Panc1 (cell line): ENCODE data around the gene OR51B4. TPM values are rescaled to one million over a fixed set of nuclear protein-coding genes. Genes with fewer than 3 reads are reported as not detected.
"Not testable (repeated sequence)": the region's sequence is repeated elsewhere in the genome, so short reads cannot be mapped to it uniquely, and the experiment has no call there.

Source experiments
- ATAC-seq: fragments of 200-7000 bp; cut with Tn5 transposase; 2 replicates; pipeline ENCODE4 v1.9.1; 2020; ENCODE audit warnings: mild to moderate bottlenecking, moderate library complexity
- BruUV-seq: library from RNA; stranded (reverse); fragments of 400-500 nt; replicated peaks from 2 replicates; lab custom pipeline; 2021; lab: Mats Ljungman, UMichigan
- CTCF ChIA-PET: fragments of 300-600 bp; sonication (Branson Sonifier 250); formaldehyde crosslinking; loops from one replicate; lab custom pipeline; 2022; ENCODE audit warnings: antibody characterized with exemption; lab: Charles Lee
- POLR2A ChIA-PET: fragments of 300-600 bp; sonication (Branson Sonifier 250); formaldehyde crosslinking; loops from one replicate; lab custom pipeline; 2022; ENCODE audit warnings: antibody characterized with exemption; lab: Charles Lee
- DNase-seq: peaks from one replicate; pipeline ENCODE4 v3.0.0-alpha.2; 2010; ENCODE audit warnings: low read depth, low spot score
- H3K27ac ChIP-seq: 2 replicates; pipeline ENCODE4 v1.5.1; 2011; ENCODE audit warnings: mild to moderate bottlenecking, low read length, inconsistent platforms
- H3K27me3 ChIP-seq: fragments of 200-500 bp; sonication (Bioruptor generic); 2 replicates; pipeline ENCODE4 v1.6.0; 2014; ENCODE audit warnings: low read length, inconsistent platforms; ENCODE audit not compliant: control insufficient read depth, insufficient read depth
- H3K36me3 ChIP-seq: fragments of 200-500 bp; sonication (Bioruptor generic); 2 replicates; pipeline ENCODE4 v1.5.1; 2014; ENCODE audit warnings: inconsistent platforms, mild to moderate bottlenecking, low read length, moderate library complexity; ENCODE audit not compliant: control insufficient read depth, insufficient read depth
- H3K4me1 ChIP-seq: 2 replicates; pipeline ENCODE4 v1.5.1; 2011; ENCODE audit warnings: inconsistent platforms, mild to moderate bottlenecking, low read length, moderate library complexity; ENCODE audit not compliant: control insufficient read depth, insufficient read depth
- H3K4me3 ChIP-seq, 2 experiments: 2 replicates each; pipeline ENCODE4 v1.5.1; 2011 to 2012; ENCODE audit warnings: low read depth in 2 of 2, low read length in 2 of 2, mild to moderate bottlenecking in 2 of 2, inconsistent platforms in 1 of 2, moderate library complexity in 1 of 2
- H3K9me3 ChIP-seq: fragments of 200-500 bp; sonication (Bioruptor generic); 2 replicates; pipeline ENCODE4 v1.5.1; 2014; ENCODE audit warnings: low read depth, mild to moderate bottlenecking, inconsistent platforms, low read length, moderate library complexity; ENCODE audit not compliant: control insufficient read depth, insufficient read depth
- CTCF ChIP-seq: fragments of 450-650 bp; IDR thresholded peaks from 2 replicates; pipeline ENCODE4 v1.5.1; 2017; ENCODE audit warnings: mild to moderate bottlenecking
- POLR2AphosphoS5 ChIP-seq: IDR thresholded peaks from 2 replicates; pipeline ENCODE4 v1.6.1; 2012; ENCODE audit warnings: mild to moderate bottlenecking, low read depth, low read length, moderate library complexity
- REST ChIP-seq, 2 experiments: IDR thresholded peaks; 2 replicates each; pipeline ENCODE4 v1.6.1; 2011 to 2012; ENCODE audit warnings: low read depth in 2 of 2, control low read depth in 1 of 2, low read length in 1 of 2, mild to moderate bottlenecking in 1 of 2, moderate library complexity in 1 of 2; ENCODE audit not compliant: insufficient read depth in 1 of 2
- SIN3A ChIP-seq: IDR thresholded peaks from 2 replicates; pipeline ENCODE4 v1.6.1; 2012; ENCODE audit warnings: low read depth, mild to moderate bottlenecking, low read length, moderate library complexity, borderline replicate concordance; ENCODE audit not compliant: insufficient read depth
- TCF7L2 ChIP-seq: IDR thresholded peaks from 2 replicates; pipeline ENCODE4 v1.6.1; 2011; ENCODE audit warnings: mild to moderate bottlenecking, low read depth, low read length, inconsistent platforms
- in situ Hi-C: cut with HindIII; loops from 2 replicates; pipeline ENCODE4 v1.10.0; 2016; ENCODE audit warnings: low sequenced_read_pairs, low pct_unique_long_range_greater_than_20kb
- intact Hi-C: fragments of 100-400 bp; cut with micrococcal nuclease; formaldehyde crosslinking; loops from one replicate; pipeline ENCODE4 v1.10.0; 2022; ENCODE audit not compliant: unreplicated experiment
- total RNA-seq: library from RNA; stranded (reverse); gene quantifications from one replicate; pipeline ENCODE4 v1.2.1, GENCODE V29; 2021; ENCODE audit not compliant: unreplicated experiment

OR51B4 gene
- total RNA-seq, 1 experiment from 2014 or later: not detected

DNA sequence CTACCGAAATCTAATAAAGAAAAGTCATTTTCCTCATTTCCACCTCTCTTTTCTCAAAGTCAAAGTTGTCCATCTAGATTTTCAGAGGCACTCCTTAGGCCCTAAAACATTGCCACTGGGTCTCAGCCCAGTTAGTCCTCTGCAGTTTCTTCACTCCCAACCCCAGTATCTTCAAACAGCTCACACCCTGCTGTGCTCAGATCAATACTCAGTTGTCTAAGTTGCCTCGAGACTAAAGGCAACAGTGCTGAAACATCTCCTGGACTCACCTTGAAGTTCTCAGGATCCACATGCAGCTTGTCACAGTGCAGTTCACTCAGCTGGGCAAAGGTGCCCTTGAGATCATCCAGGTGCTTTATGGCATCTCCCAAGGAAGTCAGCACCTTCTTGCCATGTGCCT, 47.7 kb downstream of the OR51B4 start:
- BruUV-seq, DNase-seq, in situ Hi-C loops, ATAC-seq, POLR2A ChIA-PET, H3K4me1 ChIP-seq, H3K9me3 ChIP-seq, CTCF ChIA-PET, intact Hi-C loops, H3K4me3 ChIP-seq, H3K27ac ChIP-seq, H3K36me3 ChIP-seq, H3K27me3 ChIP-seq: not testable (repeated sequence)

GRCh38 chr11:5253440-5253839, 48.3 kb downstream of the OR51B4 start:
- CTCF ChIA-PET, BruUV-seq, POLR2A ChIA-PET, H3K4me3 ChIP-seq, DNase-seq, H3K27ac ChIP-seq, H3K4me1 ChIP-seq, in situ Hi-C loops, H3K27me3 ChIP-seq, ATAC-seq, intact Hi-C loops, H3K36me3 ChIP-seq, H3K9me3 ChIP-seq: not testable (repeated sequence)

DNA sequence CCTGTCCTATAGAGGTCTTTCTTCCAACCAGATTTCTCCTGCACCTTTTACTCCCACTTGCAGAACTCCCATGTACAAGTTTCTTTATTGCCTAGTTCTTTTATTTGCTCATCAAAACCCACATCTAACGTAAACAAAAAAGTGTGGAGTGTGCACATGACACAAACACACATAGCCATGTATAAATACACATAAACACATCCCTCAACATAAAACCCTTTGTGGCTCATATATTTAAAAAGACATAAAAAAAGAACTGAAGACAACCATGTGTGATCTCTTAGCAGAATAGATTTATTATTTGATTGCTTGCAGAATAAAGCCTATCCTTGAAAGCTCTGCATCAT, 48.9 kb downstream of the OR51B4 start:
- no peaks in the 10 kb centered on the region for H3K36me3 ChIP-seq
- no peaks in the 10 kb centered on the region for H3K9me3 ChIP-seq
- TF ChIP-seq POLR2AphosphoS5 (no peak), CTCF (no peak), TCF7L2 (no peak), SIN3A (no peak), REST (IDR thresholded peaks at IDR 0.05; ENCODE audit: insufficient read depth in 1 of 2, low read depth in 2 of 2, low read length in 1 of 2) (no peak)
- no peak overlapping the region for H3K27ac ChIP-seq
- no peak overlapping the region for H3K4me3 ChIP-seq
- intact Hi-C loops (no loop called here), in situ Hi-C loops (no loop called here)
- H3K27me3 ChIP-seq: no peaks in the 10 kb centered on the region
- no peak for ATAC-seq
- no TSS peak for BruUV-seq
- ChIA-PET CTCF (no interaction called here), POLR2A (no interaction called here)
- no peak for DNase-seq
- no peaks in the 10 kb centered on the region for H3K4me1 ChIP-seq
